GM21786 (cell line): ENCODE data around the gene SNX9.
"Not testable (repeated sequence)": the region's sequence is repeated elsewhere in the genome, so short reads cannot be mapped to it uniquely, and the experiment has no call there.

Source experiments
- ATAC-seq: cut with Tn5 transposase; IDR thresholded peaks from one replicate; pipeline ENCODE4 v1.9.1; 2021; ENCODE audit not compliant: unreplicated experiment

Gene SNX9

DNA sequence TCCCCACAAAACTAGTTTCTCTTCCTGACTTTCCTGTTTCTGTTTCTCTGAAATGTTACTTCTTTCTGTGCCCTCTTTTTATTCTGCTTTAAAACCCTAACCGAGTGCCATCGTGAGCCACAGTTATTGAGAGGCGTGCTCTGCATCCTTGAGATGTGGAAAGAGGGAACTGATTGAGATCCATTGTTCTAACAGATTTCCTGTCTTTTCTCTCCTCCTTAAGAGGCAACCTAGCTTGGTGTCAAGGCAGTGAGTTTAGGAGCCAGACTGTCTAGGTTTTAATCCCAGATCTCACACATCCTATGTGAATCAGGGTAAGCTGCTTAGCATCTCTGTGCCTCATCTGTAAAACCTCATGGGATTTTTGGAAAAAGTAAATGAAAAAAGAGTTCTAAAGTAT lies 57.5 kb downstream of the SNX9 start:
- no peak for ATAC-seq

DNA sequence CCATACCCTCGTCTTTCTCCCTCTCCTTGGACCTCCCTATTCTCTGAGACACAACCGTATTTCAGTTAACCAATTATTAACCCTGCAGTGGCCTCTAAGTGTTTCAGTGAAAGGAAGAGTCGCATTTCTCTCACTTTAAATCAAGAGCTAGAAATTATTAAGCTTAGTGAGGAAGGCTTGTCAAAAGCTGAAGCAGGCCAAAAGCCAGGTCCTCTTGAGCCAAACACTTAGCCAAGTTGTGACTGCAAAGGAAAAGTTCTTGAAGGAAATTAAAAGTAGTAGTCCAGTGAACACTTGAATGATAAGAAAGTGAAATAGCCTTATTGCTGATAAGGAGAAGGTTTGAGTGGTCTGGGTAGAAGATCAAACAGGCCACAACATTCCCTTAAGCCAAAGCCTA lies 58.3 kb downstream of the SNX9 start:
- ATAC-seq = no peak

DNA sequence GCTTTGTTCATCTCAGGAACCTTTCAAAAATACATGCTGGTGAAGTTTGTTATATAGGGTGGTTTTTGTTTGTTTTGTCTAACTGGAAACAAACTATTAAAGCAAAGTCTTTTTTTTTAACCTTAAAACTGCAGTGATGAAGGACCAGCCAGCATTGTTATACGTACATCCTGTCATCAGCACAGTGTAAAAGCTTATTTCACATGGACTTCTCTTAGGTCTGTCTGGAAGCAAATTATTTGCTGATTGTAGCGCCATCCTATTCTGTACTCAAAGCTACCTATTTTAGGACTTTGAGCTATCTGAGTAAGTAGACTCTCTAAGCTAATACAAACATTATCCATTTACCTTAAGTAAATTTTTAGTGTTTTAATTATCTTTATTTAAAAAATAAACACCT lies 61.7 kb downstream of the SNX9 start:
- no peak for ATAC-seq

DNA sequence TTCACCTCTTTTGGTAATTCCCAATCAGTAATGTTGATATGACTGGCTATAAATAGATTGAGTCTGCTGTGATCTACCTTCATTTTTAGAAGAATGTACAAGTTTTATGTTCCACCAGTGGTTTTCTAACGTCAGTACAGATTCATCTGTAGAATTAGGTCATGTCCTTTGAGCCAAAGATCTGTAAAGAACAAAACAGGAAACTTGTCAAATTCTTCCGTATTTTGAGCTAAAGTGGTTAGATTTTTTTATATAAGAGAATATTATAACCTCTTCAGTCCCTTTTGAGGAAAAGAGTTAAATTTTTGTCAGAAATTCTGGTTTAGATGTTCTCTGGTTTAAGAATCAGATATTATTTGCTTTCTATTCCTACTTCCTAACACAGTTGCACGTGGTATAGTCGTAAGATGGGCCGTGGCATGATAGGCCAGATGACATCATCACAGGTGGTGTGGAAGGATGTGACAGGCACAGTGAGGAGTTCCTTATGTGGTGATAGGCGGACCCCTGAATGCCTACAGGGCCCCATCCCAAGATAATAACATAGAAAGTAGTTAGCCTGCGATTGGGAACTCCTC lies 62.3 kb downstream of the SNX9 start:
- no peak for ATAC-seq

DNA sequence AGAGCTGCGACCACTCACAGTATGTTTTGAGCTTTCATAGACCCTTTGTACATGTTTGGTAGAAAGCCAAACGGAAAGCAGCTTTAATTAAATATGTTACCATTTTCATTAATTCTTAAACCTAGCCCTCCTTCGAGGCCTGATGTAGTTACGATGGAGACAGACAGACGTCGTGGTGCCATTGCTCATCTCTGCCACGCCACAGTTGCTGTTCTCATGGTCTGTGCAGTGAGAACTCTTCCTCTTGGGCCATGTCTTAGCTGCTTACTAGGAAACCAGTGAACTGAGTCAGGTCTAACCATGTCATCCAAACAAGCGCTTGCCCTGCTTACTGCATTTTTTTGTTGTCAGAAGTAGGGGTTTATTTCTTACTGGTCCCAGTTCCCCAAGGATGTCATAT lies 62.8 kb downstream of the SNX9 start:
- ATAC-seq = no peak

DNA sequence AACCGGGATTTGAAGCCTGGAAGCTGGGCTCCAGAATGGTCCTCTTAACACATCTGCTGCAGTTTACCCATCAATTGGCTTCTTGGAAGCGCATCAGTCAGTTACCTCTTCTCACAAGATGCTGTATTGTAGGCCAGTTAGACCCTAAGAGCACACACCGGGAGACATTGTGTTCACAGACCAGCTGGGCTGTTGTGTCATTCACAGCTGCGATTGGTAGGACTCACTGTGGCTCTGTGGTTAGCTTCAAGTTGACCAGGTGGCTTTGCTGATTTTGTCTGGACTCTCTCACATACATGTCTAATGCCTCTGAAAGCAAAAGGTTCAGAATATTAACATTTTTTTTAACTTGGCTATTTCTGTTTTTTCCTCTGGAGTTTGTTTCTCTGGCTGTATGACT lies 64.8 kb downstream of the SNX9 start:
- no peak for ATAC-seq

DNA sequence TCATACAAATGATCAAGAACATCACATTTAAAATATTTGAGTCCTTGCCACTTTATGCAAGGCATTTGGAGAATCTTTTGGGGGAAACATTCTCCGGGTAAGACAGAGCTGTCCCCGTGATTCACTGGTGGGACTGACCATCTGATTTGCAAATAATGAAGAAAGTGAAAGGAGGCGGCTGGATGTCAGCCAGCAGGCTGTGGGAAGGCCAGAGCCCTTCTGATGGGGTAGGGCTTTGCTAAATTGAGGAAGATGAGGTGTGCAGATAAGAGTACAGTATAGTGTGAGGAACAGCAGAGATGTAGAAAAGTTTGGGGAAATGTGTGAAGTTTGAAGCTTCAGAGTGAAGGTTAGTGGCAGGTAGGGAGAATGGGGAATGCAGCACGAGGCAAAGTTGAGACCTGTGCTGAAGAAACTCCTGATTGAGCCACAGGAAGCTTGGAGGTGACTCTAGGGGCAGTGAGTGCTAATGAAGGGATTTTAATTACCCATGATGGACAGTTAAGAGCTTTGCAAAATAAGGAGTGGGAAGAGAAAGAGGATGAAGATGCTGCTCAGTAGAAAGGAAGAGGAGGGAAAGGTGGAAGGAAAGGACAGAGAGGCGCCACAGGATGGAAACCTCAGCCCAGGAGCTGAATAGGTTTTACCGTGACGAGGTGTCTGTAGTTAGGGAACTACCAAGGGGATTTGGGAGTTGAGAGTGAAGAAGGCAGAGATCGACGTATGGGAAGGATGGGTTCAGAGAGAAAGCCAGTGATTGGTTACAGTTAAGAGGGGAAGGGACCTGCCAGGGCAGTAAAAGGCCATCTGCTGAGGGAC lies 68.7 kb downstream of the SNX9 start:
- ATAC-seq = no peak

DNA sequence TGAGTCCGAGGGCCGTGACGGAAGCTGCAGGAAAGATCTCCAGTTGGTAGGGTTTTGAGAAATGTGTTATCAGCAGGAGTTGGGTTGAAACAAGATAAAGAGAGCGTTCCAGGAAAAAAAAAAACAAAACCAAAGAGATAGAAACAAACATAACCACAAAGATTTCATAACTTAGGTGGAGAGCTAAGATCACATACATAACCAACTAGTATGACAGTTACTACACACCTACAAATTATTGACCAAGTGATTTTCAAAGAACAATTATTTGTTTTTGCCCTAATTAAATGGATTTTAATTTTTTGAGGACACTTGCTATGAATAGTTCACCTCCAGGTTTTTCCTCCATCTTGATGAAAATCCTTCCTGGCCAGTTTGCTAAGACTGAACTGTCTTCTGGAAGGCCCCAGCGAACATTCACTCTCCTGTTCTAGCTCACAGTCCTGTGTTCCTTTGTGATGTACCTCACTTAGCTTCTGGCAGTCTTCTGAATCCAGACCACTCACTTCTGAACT lies 69.4 kb downstream of the SNX9 start:
- no peak for ATAC-seq

DNA sequence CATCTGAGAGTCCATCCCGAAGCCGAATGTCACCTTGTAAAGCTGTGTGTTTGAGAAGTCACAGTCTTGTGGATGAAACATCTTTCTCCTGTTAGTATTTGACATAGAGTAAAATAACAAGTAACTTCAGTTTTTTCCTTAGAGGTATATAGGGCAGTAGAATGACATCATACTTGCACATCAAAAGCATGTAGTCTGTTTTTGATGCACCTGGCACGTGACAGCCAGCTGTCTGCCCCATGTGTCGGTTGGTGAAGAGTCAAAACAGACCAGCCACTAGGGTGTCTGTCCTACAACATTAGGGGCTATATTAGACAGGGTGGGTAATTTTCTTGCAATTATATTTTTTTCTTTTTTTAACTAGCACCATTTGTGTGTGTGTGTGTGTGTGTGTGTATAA lies 70.2 kb downstream of the SNX9 start:
- no peak for ATAC-seq

DNA sequence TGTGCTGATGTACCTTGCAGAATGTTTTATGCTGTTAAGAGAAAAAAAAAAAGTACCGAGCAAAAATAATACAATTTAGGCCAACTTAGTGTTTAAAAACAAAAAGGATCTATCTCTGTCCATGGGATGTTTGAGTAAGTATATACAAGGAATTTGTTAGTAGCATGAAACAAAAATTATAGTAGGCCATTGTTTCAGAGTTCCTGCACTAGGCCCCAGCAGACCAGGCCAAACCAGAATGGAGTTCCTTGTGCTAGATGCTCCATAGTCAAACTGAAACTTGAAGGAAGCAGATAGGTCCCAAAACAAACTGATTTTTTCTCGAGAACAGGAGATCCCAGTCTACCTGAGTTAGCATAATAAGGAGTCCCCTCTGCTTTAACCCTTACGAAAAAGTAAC lies 72.5 kb downstream of the SNX9 start:
- no peak for ATAC-seq

DNA sequence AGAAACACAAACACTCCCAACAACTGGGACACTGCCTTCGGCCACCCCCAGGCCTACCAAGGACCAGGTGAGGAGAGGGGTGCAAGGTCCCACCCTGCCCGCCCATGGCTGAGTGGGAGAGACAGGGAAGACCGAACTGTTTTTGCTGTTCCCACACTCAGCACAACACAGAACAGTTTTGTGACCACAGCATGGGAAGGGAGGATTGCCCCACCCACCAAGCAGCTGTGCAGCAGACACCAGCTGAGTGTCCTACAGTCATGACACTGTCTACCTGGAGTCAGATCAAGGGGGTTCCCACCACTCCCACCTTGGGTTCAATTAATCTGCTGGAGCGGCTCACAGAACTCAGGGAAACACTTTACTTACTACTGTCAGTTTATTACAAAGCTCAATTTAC lies 73.9 kb downstream of the SNX9 start:
- ATAC-seq = no peak

DNA sequence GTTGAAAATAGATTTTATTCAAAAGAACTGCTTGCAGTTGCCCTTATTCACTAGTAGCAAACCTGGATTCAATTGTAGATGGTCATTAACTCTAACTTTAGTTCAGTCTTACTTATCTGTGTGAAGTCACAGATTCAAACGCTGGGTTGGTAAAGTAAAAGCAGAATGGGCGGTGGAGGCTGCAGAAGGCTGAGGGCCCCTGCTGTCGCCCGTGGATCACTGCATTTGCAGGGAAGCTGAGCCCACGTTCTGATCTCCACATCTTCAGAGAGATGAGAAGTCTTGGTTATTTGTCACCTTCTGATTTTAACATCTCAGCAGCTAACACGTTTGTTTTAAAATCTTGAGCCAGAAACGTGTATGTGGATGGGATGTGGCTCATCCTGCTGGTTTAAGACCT lies 75.1 kb downstream of the SNX9 start:
- ATAC-seq = no peak

DNA sequence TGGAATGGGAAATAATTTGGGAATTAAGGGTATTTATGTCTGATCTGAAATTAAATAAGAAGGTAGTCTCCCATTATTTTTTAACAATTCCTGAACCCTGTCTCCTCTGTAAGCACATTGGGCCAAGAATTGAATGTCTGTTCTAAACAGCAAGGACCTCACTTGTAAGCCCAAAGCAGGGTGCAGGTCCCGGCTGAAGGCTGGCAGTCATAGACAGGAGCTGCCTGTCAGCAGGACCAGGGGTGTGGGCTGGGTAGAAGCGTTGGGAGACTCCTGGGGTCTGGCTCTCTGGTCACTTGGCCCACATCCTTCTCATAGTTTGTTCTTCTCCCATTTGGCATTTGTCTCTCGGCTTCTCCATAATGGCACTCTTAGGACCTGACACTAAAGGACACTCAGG lies 75.6 kb downstream of the SNX9 start:
- ATAC-seq = no peak

DNA sequence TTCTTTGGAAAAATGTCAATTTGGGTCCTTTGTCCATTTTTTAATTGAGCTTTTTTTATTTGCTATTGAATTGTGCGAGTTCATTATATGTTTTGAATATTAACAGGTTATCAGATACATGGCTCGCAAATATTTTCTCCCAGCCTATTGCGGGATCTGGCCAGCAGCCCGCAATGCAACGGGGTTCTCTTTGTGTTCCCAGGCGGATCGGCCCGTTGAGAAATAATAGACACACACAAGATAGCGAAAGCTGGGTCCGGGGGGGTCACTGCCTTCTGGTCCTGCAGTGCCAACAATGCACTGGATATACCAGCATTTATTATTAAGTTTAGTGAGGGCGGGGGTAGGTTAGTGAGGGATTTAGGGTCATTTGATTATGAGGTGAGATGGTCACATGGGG lies 77.2 kb downstream of the SNX9 start:
- not testable (repeated sequence) for ATAC-seq

DNA sequence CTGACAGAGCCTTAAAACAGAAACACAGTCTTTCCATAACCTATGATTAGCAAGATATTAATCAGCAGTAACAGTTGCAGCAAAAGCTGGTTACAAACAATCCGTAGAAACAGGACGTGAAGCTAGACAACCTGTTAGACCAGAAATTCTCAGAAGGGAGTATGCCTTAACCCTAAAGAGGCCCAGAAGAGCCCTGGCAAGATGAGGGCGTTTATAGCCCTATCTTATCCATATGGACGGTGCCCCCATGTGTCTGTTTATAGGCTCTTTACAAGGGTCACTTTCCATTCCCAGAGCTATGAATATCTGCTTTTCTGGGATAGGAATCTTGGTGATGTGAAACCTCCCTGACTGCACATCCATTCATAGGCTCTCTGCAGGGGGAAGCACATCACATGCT lies 77.7 kb downstream of the SNX9 start:
- ATAC-seq = not testable (repeated sequence)

DNA sequence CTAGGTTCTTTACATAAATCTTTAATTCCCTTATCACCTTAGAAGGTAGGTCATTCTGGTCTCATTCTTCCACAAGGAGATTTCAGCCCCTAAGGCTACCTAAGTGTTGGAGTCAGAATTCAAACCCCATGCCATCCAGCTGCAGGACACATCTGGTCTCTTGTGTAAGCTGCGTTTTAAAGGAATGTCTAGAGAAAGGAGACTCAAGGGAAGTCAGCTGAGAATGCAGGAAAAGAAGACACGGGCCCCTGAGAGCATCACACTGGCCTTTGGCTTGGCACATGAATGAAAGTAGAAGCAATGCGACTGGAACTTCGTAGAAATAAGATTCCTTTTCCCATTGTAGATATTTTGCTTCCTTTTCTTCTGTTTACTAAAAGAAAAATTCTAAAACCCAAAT lies 82.0 kb downstream of the SNX9 start:
- no peak for ATAC-seq

DNA sequence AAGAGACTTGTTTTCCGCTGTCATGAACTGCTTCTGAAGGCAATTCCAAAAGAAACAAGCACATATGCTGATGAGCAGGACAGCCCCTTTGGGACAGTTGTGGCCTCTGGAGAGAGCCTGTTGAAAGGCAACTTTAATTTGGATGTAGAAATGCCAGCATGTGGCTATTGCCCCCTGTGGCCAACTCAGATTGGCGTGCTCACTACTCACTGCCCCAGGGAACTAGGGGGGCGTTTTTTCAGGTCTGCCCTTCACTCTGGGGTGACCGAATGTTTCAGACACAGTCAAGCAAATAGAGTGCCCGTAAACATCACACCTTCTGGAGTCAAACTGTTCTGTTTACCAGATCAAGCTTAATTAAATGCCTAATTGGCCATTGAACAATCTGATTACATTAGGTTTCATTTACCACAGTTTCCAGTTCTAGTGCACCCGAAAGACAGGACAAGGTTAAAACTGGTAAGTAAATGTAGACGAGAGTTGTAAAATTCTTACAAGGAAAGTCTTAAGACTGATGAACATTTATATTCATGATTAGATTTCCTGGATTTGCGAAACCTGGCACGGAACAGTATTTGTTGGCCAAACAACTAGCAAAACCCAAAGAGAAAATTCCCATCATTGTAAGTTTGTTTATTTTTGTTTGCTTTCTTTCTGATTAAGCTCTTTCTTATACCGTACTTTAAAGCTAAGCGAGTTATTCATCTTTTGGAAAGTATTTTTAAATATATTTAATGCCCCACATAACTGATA lies 82.7 kb downstream of the SNX9 start:
- no peak for ATAC-seq

DNA sequence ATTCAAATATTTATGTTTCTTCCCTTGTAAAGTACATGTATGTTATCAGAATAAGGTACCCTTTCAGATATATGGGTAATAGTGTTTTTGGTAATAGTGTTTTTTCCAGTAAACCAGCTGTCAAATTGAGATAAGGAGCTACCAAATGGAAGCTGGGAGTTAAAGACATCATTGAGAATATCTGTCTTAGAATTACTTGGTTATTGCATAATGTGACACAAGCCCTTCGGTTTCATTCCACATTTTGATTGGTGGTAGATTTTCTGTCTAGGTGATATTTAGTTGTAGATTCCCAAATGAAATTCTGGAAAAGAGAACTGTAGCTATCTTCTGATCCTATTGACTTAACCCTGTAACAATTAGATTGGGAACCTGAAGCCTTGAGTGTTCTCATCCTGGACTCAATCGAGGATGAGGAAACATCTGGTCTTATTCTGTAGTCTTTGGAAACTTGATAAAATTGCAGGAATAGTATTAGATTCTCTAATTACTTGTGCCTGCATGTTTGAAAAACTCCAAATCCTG lies 83.6 kb downstream of the SNX9 start:
- no peak for ATAC-seq

DNA sequence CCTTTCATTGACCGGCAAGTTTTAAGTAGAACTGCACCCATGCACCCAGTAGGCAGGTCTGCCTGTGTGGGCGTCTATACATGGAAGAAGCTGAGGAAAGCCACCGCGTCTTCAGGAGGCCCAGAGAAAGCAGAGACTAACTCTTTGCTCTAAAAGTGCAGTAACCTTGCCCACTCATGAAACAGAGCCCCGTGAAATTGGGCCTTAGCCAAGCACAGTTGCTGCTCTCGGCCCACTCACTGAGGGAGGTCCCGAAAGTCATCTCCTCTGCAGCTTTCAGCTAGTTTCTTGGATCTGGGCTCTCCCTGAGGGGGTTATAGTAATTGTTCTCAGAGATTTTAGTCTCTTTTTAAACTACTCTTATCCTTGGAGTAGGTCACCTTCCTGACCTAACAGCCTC lies 84.6 kb downstream of the SNX9 start:
- no peak for ATAC-seq

DNA sequence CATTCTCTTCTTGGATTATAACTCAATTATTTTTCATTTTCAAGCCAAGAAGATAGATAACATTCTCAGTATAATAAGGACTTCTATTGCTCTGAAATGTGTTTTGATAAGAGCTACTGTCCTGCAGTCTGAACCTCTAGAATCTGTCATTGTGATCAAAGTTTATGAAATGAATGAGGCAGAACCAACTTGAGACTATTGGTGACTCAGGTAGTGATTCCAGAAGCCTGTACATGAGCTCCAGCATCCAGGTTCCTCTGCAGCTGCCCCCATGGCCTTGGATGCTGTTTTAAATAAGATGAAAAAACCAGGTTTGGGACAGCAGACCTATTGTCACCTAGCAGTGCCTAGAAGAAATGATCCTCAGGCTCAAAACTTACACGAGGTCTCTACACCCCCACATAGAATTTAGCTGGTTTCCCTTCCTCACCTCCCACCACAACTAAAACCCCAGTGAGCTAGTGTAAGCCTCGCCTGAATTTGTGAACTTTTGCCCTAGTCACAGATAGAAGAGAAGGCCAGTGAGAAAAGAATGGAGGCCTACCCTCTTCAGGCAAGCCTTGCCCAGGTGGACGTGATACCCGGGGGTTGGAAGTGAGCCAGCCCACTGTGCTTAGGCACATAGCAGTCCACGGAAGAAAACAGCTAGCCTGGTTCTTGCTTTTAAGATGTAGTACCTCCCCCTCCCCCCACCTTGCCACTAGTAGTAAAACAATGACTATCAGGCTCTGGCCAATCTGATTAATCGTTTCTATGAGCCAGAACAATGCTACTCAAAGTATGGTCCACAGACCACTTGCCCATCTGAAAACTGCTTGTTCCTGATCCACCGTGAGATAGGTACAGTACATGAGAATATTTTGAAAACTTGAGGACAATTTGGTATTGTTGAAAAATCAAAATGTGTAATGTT lies 85.6 kb downstream of the SNX9 start:
- peak; percentile 68 for ATAC-seq

DNA sequence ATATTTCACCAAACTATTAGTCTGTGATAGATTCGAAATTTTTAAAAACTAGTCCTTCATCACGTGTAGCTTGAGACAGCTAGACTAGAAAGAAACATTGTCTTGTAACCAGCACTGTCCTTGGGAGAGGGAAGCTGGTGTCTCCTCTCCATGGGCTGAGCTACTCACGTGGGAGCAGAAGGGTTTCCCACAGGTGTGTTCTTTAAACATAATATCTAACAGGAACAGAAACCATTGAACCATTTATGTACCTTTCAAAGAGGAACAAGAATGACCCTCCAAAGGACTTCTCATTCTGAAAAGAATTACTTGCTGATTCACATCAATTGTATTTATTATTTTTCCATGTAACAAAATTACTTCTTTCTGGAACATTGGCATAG lies 86.2 kb downstream of the SNX9 start:
- peak; percentile 66 for ATAC-seq
